GM12878 (cell line): Measurements from ENCODE around the gene TMEM151A. TPM values are rescaled to one million over a fixed set of nuclear protein-coding genes. Genes with fewer than 3 reads are reported as not detected.

Experiments used
- ATAC-seq: fragments of 200-7000 bp; cut with Tn5 transposase; 3 replicates; pipeline ENCODE4 v1.9.1; 2020; ENCODE audit warnings: mild to moderate bottlenecking, moderate library complexity
- BruUV-seq: library from RNA; stranded (reverse); fragments of 400-500 nt; replicated peaks from 2 replicates; lab custom pipeline; 2021; lab: Mats Ljungman, UMichigan
- CTCF ChIA-PET: fragments of 300-600 bp; sonication (Branson Sonifier 250); formaldehyde crosslinking; extraction: SDS; loops from one replicate; lab custom pipeline; 2021; ENCODE audit warnings: inconsistent platforms; lab: Yijun Ruan, JAX
- POLR2A ChIA-PET: fragments of 350-600 bp; formaldehyde crosslinking; extraction: SDS; loops from one replicate; lab custom pipeline; 2021; ENCODE audit warnings: inconsistent platforms; lab: Charles Lee
- RAD21 ChIA-PET: fragments of 300-600 bp; sonication (Branson Sonifier 250); formaldehyde crosslinking; loops from one replicate; lab custom pipeline; 2023; ENCODE audit warnings: antibody characterized with exemption; ENCODE audit not compliant: unreplicated experiment; lab: Charles Lee
- SMC1A ChIA-PET: fragments of 300-600 bp; sonication (Branson Sonifier 250); formaldehyde crosslinking; loops from one replicate; lab custom pipeline; 2023; ENCODE audit not compliant: unreplicated experiment, uncharacterized antibody; lab: Charles Lee
- DNase-seq: peaks from one replicate; pipeline ENCODE4 v3.0.0-alpha.2; 2011; ENCODE audit warnings: low read depth, low spot score
- FAIRE-seq: peaks from 3 replicates; lab custom pipeline; 2011; peaks lifted over from hg19 to GRCh38; lab: Jason Lieb, UNC
- H2AFZ ChIP-seq: 2 replicates; pipeline ENCODE4 v1.6.0; 2011; ENCODE audit warnings: low read depth, low read length, control low read depth; ENCODE audit not compliant: control insufficient read depth
- H3K27ac ChIP-seq: 2 replicates; pipeline ENCODE4 v1.5.1; 2011; ENCODE audit warnings: control low read depth; ENCODE audit not compliant: control insufficient read depth, insufficient read depth
- H3K27me3 ChIP-seq, 2 experiments: replicated peaks in 1 of 2; 2 replicates each; pipeline versions ENCODE4 v1.6.0 to v1.6.1; 2011; ENCODE audit warnings: low read length in 1 of 2; ENCODE audit not compliant: control insufficient read depth in 2 of 2, insufficient read depth in 2 of 2
- H3K36me3 ChIP-seq, 2 experiments: 2 replicates each; pipeline ENCODE4 v1.5.1; 2011; ENCODE audit warnings: low read length in 1 of 2; ENCODE audit not compliant: control insufficient read depth in 2 of 2, insufficient read depth in 2 of 2
- H3K4me1 ChIP-seq: 2 replicates; pipeline ENCODE4 v1.6.1; 2011; ENCODE audit warnings: mild to moderate bottlenecking, low read length, moderate library complexity, mixed read lengths; ENCODE audit not compliant: control insufficient read depth, insufficient read depth
- H3K4me2 ChIP-seq: 2 replicates; pipeline ENCODE4 v1.6.0; 2011; ENCODE audit warnings: control low read depth; ENCODE audit not compliant: control insufficient read depth, insufficient read depth
- H3K4me3 ChIP-seq: fragments of 200-600 bp; sonication (generic); 2 replicates; pipeline ENCODE4 v1.5.1; 2016
- H3K79me2 ChIP-seq: 2 replicates; pipeline ENCODE4 v1.6.0; 2011; ENCODE audit warnings: low read length; ENCODE audit not compliant: control insufficient read depth, insufficient read depth
- H3K9ac ChIP-seq: 2 replicates; pipeline ENCODE4 v1.8.0; 2011; ENCODE audit warnings: low read length, control low read depth, mixed read lengths; ENCODE audit not compliant: control insufficient read depth, insufficient read depth
- H3K9me3 ChIP-seq: replicated peaks from 3 replicates; pipeline ENCODE4 v1.5.1; 2011; ENCODE audit warnings: mild to moderate bottlenecking, low read length; ENCODE audit not compliant: control insufficient read depth, insufficient read depth
- H4K20me1 ChIP-seq: 2 replicates; pipeline ENCODE4 v1.6.0; 2011; ENCODE audit not compliant: control insufficient read depth, insufficient read depth
- WGBS: methylation state at CpG from one replicate; pipeline ENCODE4 v1.1.6; 2016; ENCODE audit warnings: low lambda C conversion rate; ENCODE audit not compliant: insufficient replicate concordance, insufficient coverage; ENCODE audit errors: missing lambda C conversion rate; 5-methylcytosine and 5-hydroxymethylcytosine counted together
- in situ Hi-C: fragments of 300-500 bp; cut with MboI; formaldehyde crosslinking; loops from 9 replicates; pipeline ENCODE4 v1.14.3; 2018; ENCODE audit warnings: mixed read lengths
- intact Hi-C: fragments of 100-400 bp; cut with micrococcal nuclease; formaldehyde crosslinking; loops from one replicate; pipeline ENCODE4 v1.14.2; 2022; ENCODE audit not compliant: unreplicated experiment
- polyA plus RNA-seq, 11 experiments: library from polyadenylated mRNA; depleted of rRNA in 4 of 11; unstranded in 6 of 11; stranded (reverse) in 5 of 11; fragments of >200 nt; fragmentation: Nextera tagmentation in 4 of 11; fragmentation: Illumina TruSeq in 1 of 11; extraction: Ambion mirVana in 4 of 11; extraction: Trizol in 1 of 11; gene quantifications; 1 replicate in 1 of 11; 2 replicates in 10 of 11; pipeline versions ENCODE4 v1.2.1 to v1.2.3, GENCODE V29; 2011 to 2016; ENCODE audit warnings: inconsistent platforms in 2 of 11, missing spikeins in 2 of 11, low read depth in 1 of 11
- total RNA-seq, 4 experiments: library from RNA; depleted of rRNA in 3 of 4; stranded (reverse); fragments of >200 nt in 3 of 4; fragmentation: Illumina TruSeq in 1 of 4; extraction: Trizol in 1 of 4; gene quantifications; 2 replicates each; pipeline versions ENCODE4 v1.2.1 to v1.2.3, GENCODE V29; 2013 to 2021
- TF ChIP-seq, protein P1 (sequence below): fragments of 450-650 bp; IDR thresholded peaks from 2 replicates; pipeline ENCODE4 v1.6.1; 2017; ENCODE audit warnings: mild to moderate bottlenecking, low read depth, inconsistent platforms; ENCODE audit not compliant: poor library complexity, severe bottlenecking
- TF ChIP-seq, protein P2 (sequence below): IDR thresholded peaks from 2 replicates; pipeline ENCODE4 v1.6.1; 2011; ENCODE audit warnings: borderline replicate concordance, low read depth, mild to moderate bottlenecking, moderate library complexity, low read length; ENCODE audit not compliant: insufficient read depth, poor library complexity, severe bottlenecking
- TF ChIP-seq, protein P3 (sequence below): IDR thresholded peaks from 2 replicates; pipeline ENCODE4 v1.6.1; 2011; ENCODE audit warnings: mild to moderate bottlenecking, low read depth, low read length, moderate library complexity; ENCODE audit not compliant: insufficient replicate concordance

Gene TMEM151A
- total and polyA plus RNA-seq, 10 of the 15 experiments (the other 5 are each of a cell fraction or from before 2014, with no cell fraction given) = not detected

DNA sequence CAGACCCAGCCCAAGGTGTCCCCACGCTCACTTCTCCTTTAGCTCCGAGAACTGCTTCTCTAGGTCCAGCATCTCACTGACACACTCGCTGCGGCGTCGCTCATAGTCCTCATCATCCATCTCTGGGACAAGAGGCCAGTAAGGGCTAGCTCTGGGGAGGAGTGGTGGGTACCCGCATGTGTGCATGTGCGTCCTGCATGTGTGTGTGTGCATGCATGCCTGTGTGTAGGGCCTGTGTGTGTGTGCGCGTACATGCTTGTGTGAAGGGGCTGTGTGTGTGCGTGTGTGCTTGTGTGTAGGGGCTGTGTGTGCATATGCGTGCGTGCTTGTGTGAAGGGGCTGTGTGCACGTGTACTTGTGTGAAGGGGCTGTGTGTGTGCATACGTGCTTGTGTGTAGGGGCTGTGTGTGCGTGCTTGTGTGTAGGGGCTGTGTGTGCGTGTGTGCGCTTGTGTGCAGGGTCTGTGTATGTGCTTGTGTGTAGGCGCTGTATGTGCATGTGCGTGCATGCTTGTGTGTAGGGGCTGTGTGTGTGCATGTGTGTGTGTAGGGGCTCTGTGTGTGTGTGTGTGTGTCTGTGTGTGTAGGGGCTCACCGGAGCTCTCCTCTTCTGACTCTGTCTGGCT lies 49.9 kb downstream of the TMEM151A start:
- DNase-seq (no peak), ATAC-seq (no peak), FAIRE-seq (no peak)
- 96% methylated on average over 21 of the region's 21 CpGs for WGBS
- H3K4me1 ChIP-seq = peaks cover 31% of the 10 kb centered on the region
- TF ChIP-seq, protein P1, sequence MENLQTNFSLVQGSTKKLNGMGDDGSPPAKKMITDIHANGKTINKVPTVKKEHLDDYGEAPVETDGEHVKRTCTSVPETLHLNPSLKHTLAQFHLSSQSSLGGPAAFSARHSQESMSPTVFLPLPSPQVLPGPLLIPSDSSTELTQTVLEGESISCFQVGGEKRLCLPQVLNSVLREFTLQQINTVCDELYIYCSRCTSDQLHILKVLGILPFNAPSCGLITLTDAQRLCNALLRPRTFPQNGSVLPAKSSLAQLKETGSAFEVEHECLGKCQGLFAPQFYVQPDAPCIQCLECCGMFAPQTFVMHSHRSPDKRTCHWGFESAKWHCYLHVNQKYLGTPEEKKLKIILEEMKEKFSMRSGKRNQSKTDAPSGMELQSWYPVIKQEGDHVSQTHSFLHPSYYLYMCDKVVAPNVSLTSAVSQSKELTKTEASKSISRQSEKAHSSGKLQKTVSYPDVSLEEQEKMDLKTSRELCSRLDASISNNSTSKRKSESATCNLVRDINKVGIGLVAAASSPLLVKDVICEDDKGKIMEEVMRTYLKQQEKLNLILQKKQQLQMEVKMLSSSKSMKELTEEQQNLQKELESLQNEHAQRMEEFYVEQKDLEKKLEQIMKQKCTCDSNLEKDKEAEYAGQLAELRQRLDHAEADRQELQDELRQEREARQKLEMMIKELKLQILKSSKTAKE = no peak
- TF ChIP-seq, protein P2, sequence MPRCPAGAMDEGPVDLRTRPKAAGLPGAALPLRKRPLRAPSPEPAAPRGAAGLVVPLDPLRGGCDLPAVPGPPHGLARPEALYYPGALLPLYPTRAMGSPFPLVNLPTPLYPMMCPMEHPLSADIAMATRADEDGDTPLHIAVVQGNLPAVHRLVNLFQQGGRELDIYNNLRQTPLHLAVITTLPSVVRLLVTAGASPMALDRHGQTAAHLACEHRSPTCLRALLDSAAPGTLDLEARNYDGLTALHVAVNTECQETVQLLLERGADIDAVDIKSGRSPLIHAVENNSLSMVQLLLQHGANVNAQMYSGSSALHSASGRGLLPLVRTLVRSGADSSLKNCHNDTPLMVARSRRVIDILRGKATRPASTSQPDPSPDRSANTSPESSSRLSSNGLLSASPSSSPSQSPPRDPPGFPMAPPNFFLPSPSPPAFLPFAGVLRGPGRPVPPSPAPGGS = peak; percentile 87
- TF ChIP-seq, protein P3, sequence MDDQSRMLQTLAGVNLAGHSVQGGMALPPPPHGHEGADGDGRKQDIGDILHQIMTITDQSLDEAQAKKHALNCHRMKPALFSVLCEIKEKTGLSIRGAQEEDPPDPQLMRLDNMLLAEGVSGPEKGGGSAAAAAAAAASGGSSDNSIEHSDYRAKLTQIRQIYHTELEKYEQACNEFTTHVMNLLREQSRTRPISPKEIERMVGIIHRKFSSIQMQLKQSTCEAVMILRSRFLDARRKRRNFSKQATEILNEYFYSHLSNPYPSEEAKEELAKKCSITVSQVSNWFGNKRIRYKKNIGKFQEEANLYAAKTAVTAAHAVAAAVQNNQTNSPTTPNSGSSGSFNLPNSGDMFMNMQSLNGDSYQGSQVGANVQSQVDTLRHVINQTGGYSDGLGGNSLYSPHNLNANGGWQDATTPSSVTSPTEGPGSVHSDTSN = peak; percentile 15
- in situ Hi-C loops = no loop called here
- H4K20me1 ChIP-seq = no peaks in the 10 kb centered on the region
- intact Hi-C loops = no loop called here
- no peak overlapping the region for H3K9ac ChIP-seq
- H3K36me3 ChIP-seq = peaks cover 0 to 19% of the 10 kb centered on the region in 2 experiments; a peak in 3 of 4 replicates
- no peak overlapping the region for H3K27ac ChIP-seq
- H3K4me2 ChIP-seq = no peak overlapping the region
- ChIA-PET POLR2A (no interaction called here), CTCF (interaction anchor here (1.2 to 7.4 kb wide), 3 partner anchors 22 to 47 kb away, joined by 3 to 44 read pairs (median 7); no protein-coding TSS in a partner anchor), RAD21 (no interaction called here), SMC1A (interaction anchor here (0.6 kb wide), 1 partner anchor 496 kb away, joined by 4 read pairs; no protein-coding TSS in a partner anchor)
- H3K79me2 ChIP-seq = peaks cover 17% of the 10 kb centered on the region
- H3K27me3 ChIP-seq = no peaks in the 10 kb centered on the region
- no peak overlapping the region for H3K4me3 ChIP-seq
- BruUV-seq = no TSS peak
- H3K9me3 ChIP-seq = no peaks in the 10 kb centered on the region
- H2AFZ ChIP-seq = no peak overlapping the region
